Measurements from ENCODE around the gene CALU. TPM values are rescaled to one million over a fixed set of nuclear protein-coding genes. Genes with fewer than 3 reads are reported as not detected.

Gene CALU
- total RNA-seq, 1 donor from 2014 or later = 63.6 TPM

- no peak for DNase-seq
- H3K27me3 Mint-ChIP-seq (ENCODE audit: unreplicated experiment) = no peaks in the 10 kb centered on the region
- no peaks in the 10 kb centered on the region for H3K4me1 Mint-ChIP-seq (ENCODE audit: low read depth, unreplicated experiment)
- H3K9me3 Mint-ChIP-seq (ENCODE audit: unreplicated experiment) = no peaks in the 10 kb centered on the region
- no peak for TF ChIP-seq CTCF (IDR thresholded peaks at IDR 0.05; ENCODE audit: partially characterized antibody, unreplicated experiment)
- no peaks in the 10 kb centered on the region for H3K36me3 Mint-ChIP-seq (ENCODE audit: unreplicated experiment)
- H3K4me3 Mint-ChIP-seq (ENCODE audit: unreplicated experiment) = no peak overlapping the region
- H3K27ac Mint-ChIP-seq (ENCODE audit: unreplicated experiment) = no peak overlapping the region
Measured at GRCh38 chr7:128703609-128704241, 35.4 kb upstream of the CALU start.

- no peak overlapping the region for H3K4me3 Mint-ChIP-seq (ENCODE audit: unreplicated experiment)
- H3K4me1 Mint-ChIP-seq (ENCODE audit: low read depth, unreplicated experiment) = no peaks in the 10 kb centered on the region
- H3K36me3 Mint-ChIP-seq (ENCODE audit: unreplicated experiment) = no peaks in the 10 kb centered on the region
- DNase-seq = no peak
- H3K27me3 Mint-ChIP-seq (ENCODE audit: unreplicated experiment) = no peaks in the 10 kb centered on the region
- no peak for TF ChIP-seq CTCF (IDR thresholded peaks at IDR 0.05; ENCODE audit: partially characterized antibody, unreplicated experiment)
- no peaks in the 10 kb centered on the region for H3K9me3 Mint-ChIP-seq (ENCODE audit: unreplicated experiment)
- no peak overlapping the region for H3K27ac Mint-ChIP-seq (ENCODE audit: unreplicated experiment)
Measured at GRCh38 chr7:128705891-128706333, 33.2 kb upstream of the CALU start.

- H3K27me3 Mint-ChIP-seq (ENCODE audit: unreplicated experiment) = no peaks in the 10 kb centered on the region
- H3K4me3 Mint-ChIP-seq (ENCODE audit: unreplicated experiment) = no peak overlapping the region
- DNase-seq = no peak
- H3K36me3 Mint-ChIP-seq (ENCODE audit: unreplicated experiment) = no peaks in the 10 kb centered on the region
- no peak for TF ChIP-seq CTCF (IDR thresholded peaks at IDR 0.05; ENCODE audit: partially characterized antibody, unreplicated experiment)
- no peak overlapping the region for H3K27ac Mint-ChIP-seq (ENCODE audit: unreplicated experiment)
- H3K9me3 Mint-ChIP-seq (ENCODE audit: unreplicated experiment) = peaks cover 2% of the 10 kb centered on the region
- no peaks in the 10 kb centered on the region for H3K4me1 Mint-ChIP-seq (ENCODE audit: low read depth, unreplicated experiment)
Measured at GRCh38 chr7:128707752-128708151, 31.4 kb upstream of the CALU start.

GRCh38 chr7:128708235-128708634, 30.9 kb upstream of the CALU start:
- no peaks in the 10 kb centered on the region for H3K27me3 Mint-ChIP-seq (ENCODE audit: unreplicated experiment)
- H3K9me3 Mint-ChIP-seq (ENCODE audit: unreplicated experiment) = peaks cover 2% of the 10 kb centered on the region
- no peak overlapping the region for H3K27ac Mint-ChIP-seq (ENCODE audit: unreplicated experiment)
- no peak for DNase-seq
- H3K4me3 Mint-ChIP-seq (ENCODE audit: unreplicated experiment) = no peak overlapping the region
- no peaks in the 10 kb centered on the region for H3K4me1 Mint-ChIP-seq (ENCODE audit: low read depth, unreplicated experiment)
- TF ChIP-seq CTCF (IDR thresholded peaks at IDR 0.05; ENCODE audit: partially characterized antibody, unreplicated experiment) = no peak
- no peaks in the 10 kb centered on the region for H3K36me3 Mint-ChIP-seq (ENCODE audit: unreplicated experiment)

DNA sequence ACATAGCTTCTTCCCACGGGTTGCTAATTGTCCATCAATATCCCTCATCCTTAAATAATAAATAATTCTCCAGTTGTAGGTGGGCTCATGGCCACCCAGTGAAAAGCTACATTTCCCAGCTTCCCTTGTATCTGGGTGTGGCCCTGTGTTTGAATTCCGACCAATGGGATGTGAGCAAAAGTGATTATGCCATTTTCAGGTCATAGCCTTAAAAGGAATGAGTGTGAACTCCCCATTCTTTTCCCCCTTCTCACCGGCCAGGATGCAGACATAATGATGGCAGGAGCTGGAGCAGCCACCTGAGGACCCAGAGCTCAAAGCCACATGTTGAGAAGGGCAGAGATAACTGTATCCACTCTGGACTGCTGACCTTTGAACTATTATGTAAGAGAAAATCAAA, 30.3 kb upstream of the CALU start:
- H3K4me3 Mint-ChIP-seq (ENCODE audit: unreplicated experiment) = no peak overlapping the region
- DNase-seq = no peak
- no peaks in the 10 kb centered on the region for H3K36me3 Mint-ChIP-seq (ENCODE audit: unreplicated experiment)
- H3K27ac Mint-ChIP-seq (ENCODE audit: unreplicated experiment) = no peak overlapping the region
- no peaks in the 10 kb centered on the region for H3K27me3 Mint-ChIP-seq (ENCODE audit: unreplicated experiment)
- peaks cover 2% of the 10 kb centered on the region for H3K9me3 Mint-ChIP-seq (ENCODE audit: unreplicated experiment)
- no peak for TF ChIP-seq CTCF (IDR thresholded peaks at IDR 0.05; ENCODE audit: partially characterized antibody, unreplicated experiment)
- no peaks in the 10 kb centered on the region for H3K4me1 Mint-ChIP-seq (ENCODE audit: low read depth, unreplicated experiment)
